Activated CD8-positive, alpha-beta T cell treated with anti-CD3 and anti-CD28 coated beads for 36 hours (primary cell): Measurements from ENCODE around the gene LRSAM1. TPM values are rescaled to one million over a fixed set of nuclear protein-coding genes. Genes with fewer than 3 reads are reported as not detected.

Experiments used
- ATAC-seq: fragments of 200-7000 bp; cut with Tn5 transposase; one replicate; pipeline ENCODE4 v1.10.0; 2021; ENCODE audit warnings: mild to moderate bottlenecking, moderate library complexity
- CTCF ChIA-PET: fragments of 350-600 bp; sonication (Branson Sonifier 250); formaldehyde crosslinking; loops from one replicate; lab custom pipeline; 2021; ENCODE audit warnings: antibody characterized with exemption; lab: Charles Lee
- POLR2A ChIA-PET: fragments of 350-600 bp; sonication (Branson Sonifier 250); formaldehyde crosslinking; loops from one replicate; lab custom pipeline; 2021; ENCODE audit warnings: antibody characterized with exemption; lab: Charles Lee
- DNase-seq: peaks from one replicate; pipeline ENCODE4 v3.0.0-alpha.2; 2020
- H3K27ac Mint-ChIP-seq: one replicate; pipeline ENCODE4 v1.8.0; 2021; ENCODE audit warnings: mild to moderate bottlenecking, mixed read lengths
- H3K27me3 Mint-ChIP-seq: one replicate; pipeline ENCODE4 v1.8.0; 2021; ENCODE audit warnings: mixed read lengths
- H3K36me3 Mint-ChIP-seq: one replicate; pipeline ENCODE4 v1.8.0; 2021; ENCODE audit warnings: low read depth, mixed read lengths
- H3K4me1 Mint-ChIP-seq: one replicate; pipeline ENCODE4 v1.8.0; 2021; ENCODE audit warnings: low read depth, mixed read lengths
- H3K4me3 Mint-ChIP-seq: one replicate; pipeline ENCODE4 v1.8.0; 2021; ENCODE audit warnings: mild to moderate bottlenecking, moderate library complexity, mixed read lengths
- H3K9me3 Mint-ChIP-seq: one replicate; pipeline ENCODE4 v1.8.0; 2021; ENCODE audit warnings: mixed read lengths
- CTCF ChIP-seq: fragments of 200-600 bp; IDR thresholded peaks from one replicate; pipeline ENCODE4 v1.8.0; 2022; ENCODE audit warnings: antibody characterized with exemption, mild to moderate bottlenecking
- intact Hi-C: fragments of 100-400 bp; cut with micrococcal nuclease; formaldehyde crosslinking; loops from one replicate; pipeline ENCODE4 v1.10.0; 2022
- total RNA-seq, 2 experiments: library from RNA; stranded (reverse); gene quantifications; one replicate each; pipeline ENCODE4 v1.2.3, GENCODE V29; 2021

LRSAM1 gene
- total RNA-seq, 2 experiments from 2014 or later = 17.1 to 18.6 TPM

GRCh38 chr9:127538849-127539258, 87.5 kb downstream of the LRSAM1 start:
- Mint-ChIP-seq H3K9me3 (no peaks in the 10 kb centered on the region), H3K27me3 (no peaks in the 10 kb centered on the region), H3K4me1 (no peaks in the 10 kb centered on the region), H3K36me3 (no peaks in the 10 kb centered on the region), H3K4me3 (no peak overlapping the region), H3K27ac (no peak overlapping the region)
- DNase-seq (no peak), ATAC-seq (no peak)
- TF ChIP-seq CTCF = no peak
- ChIA-PET CTCF (interaction anchor here (0.6 to 2.1 kb wide), 3 partner anchors 11 to 35 kb away, joined by 3 to 5 read pairs (median 4); no protein-coding TSS in a partner anchor), POLR2A (no interaction called here)
- intact Hi-C loops = no loop called here

- Mint-ChIP-seq H3K36me3 (no peaks in the 10 kb centered on the region), H3K9me3 (no peaks in the 10 kb centered on the region), H3K4me3 (no peak overlapping the region), H3K27me3 (no peaks in the 10 kb centered on the region), H3K27ac (no peak overlapping the region), H3K4me1 (no peaks in the 10 kb centered on the region)
- ATAC-seq = no peak
- CTCF ChIA-PET = interaction anchor here (0.6 to 1.5 kb wide), 2 partner anchors 11 to 35 kb away, joined by 3 to 4 read pairs; no protein-coding TSS in a partner anchor
- intact Hi-C loops = no loop called here
- TF ChIP-seq CTCF = no peak
- POLR2A ChIA-PET = no interaction called here
- no peak for DNase-seq
These were observed 88.1 kb downstream of the LRSAM1 start for GRCh38 chr9:127539259-127539981.

GRCh38 chr9:127539982-127540663, 88.8 kb downstream of the LRSAM1 start:
- H3K36me3 Mint-ChIP-seq = no peaks in the 10 kb centered on the region
- H3K27ac Mint-ChIP-seq = no peak overlapping the region
- ChIA-PET CTCF (interaction anchor here (1.5 kb wide), 1 partner anchor 36 kb away, joined by 4 read pairs; no protein-coding TSS in a partner anchor), POLR2A (no interaction called here)
- no peaks in the 10 kb centered on the region for H3K9me3 Mint-ChIP-seq
- no peaks in the 10 kb centered on the region for H3K4me1 Mint-ChIP-seq
- intact Hi-C loops = no loop called here
- DNase-seq = no peak
- TF ChIP-seq CTCF = no peak
- H3K27me3 Mint-ChIP-seq = no peaks in the 10 kb centered on the region
- ATAC-seq = no peak
- no peak overlapping the region for H3K4me3 Mint-ChIP-seq

- intact Hi-C loops = no loop called here
- ChIA-PET CTCF (interaction anchor here (1.5 kb wide), 1 partner anchor 36 kb away, joined by 4 read pairs; no protein-coding TSS in a partner anchor), POLR2A (no interaction called here)
- H3K4me1 Mint-ChIP-seq = no peaks in the 10 kb centered on the region
- TF ChIP-seq CTCF = no peak
- no peak overlapping the region for H3K4me3 Mint-ChIP-seq
- H3K9me3 Mint-ChIP-seq = no peaks in the 10 kb centered on the region
- H3K27me3 Mint-ChIP-seq = no peaks in the 10 kb centered on the region
- no peak overlapping the region for H3K27ac Mint-ChIP-seq
- ATAC-seq (no peak), DNase-seq (no peak)
- no peaks in the 10 kb centered on the region for H3K36me3 Mint-ChIP-seq
These were observed 89.3 kb downstream of the LRSAM1 start for GRCh38 chr9:127540664-127541041.

- ATAC-seq (no peak), DNase-seq (no peak)
- intact Hi-C loops = no loop called here
- H3K27ac Mint-ChIP-seq = no peak overlapping the region
- H3K4me3 Mint-ChIP-seq = no peak overlapping the region
- H3K36me3 Mint-ChIP-seq = no peaks in the 10 kb centered on the region
- no peaks in the 10 kb centered on the region for H3K9me3 Mint-ChIP-seq
- H3K27me3 Mint-ChIP-seq = no peaks in the 10 kb centered on the region
- POLR2A ChIA-PET = interaction anchor here (0.6 to 1.0 kb wide), 2 partner anchors 82 to 90 kb away, joined by 3 read pairs; partner anchors contain the start of genes LRSAM1 and RPL12
- CTCF ChIA-PET = no interaction called here
- no peak for TF ChIP-seq CTCF
- no peaks in the 10 kb centered on the region for H3K4me1 Mint-ChIP-seq
These were observed 89.9 kb downstream of the LRSAM1 start for GRCh38 chr9:127541176-127541575.
